ENCODE results near the gene WFS1. TPM values are rescaled to one million over a fixed set of nuclear protein-coding genes. Genes with fewer than 3 reads are reported as not detected.

The WFS1 gene
- total and polyA plus RNA-seq, 2 of the 13 experiments (the other 11 are each of a cell fraction or from before 2014, with no cell fraction given) = 39.1 to 42.2 TPM

DNA sequence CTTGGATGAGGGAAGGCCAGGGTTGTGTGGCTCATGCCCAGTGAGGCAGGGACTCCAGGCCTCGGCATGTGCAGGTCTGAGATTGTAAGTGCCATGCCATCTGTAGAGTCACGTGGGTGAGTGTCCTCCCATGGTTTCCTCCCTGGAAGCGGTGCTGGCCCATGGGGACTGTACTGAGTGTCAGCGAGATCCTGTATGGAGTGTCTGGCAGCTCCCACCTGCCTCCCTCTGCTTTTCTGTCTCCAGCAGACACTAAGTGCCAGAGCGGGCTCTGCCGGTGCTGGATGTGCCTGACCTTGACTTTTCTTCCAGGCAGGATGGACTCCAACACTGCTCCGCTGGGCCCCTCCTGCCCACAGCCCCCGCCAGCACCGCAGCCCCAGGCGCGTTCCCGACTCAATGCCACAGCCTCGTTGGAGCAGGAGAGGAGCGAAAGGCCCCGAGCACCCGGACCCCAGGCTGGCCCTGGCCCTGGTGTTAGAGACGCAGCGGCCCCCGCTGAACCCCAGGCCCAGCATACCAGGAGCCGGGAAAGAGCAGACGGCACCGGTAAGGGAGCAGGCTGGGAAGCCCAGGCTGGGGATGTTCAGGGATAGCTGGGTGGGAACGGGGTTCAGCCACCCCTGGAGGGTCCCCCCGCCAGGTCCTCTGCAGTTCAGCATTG is 7.6 kb downstream of the WFS1 start (continued):
- TF ChIP-seq, protein P1, sequence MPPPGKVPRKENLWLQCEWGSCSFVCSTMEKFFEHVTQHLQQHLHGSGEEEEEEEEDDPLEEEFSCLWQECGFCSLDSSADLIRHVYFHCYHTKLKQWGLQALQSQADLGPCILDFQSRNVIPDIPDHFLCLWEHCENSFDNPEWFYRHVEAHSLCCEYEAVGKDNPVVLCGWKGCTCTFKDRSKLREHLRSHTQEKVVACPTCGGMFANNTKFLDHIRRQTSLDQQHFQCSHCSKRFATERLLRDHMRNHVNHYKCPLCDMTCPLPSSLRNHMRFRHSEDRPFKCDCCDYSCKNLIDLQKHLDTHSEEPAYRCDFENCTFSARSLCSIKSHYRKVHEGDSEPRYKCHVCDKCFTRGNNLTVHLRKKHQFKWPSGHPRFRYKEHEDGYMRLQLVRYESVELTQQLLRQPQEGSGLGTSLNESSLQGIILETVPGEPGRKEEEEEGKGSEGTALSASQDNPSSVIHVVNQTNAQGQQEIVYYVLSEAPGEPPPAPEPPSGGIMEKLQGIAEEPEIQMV (CRISPR knock-in tag; IDR thresholded peaks at IDR 0.05; ENCODE audit: low read depth) = no peak
- TF ChIP-seq HOXA3 (CRISPR knock-in tag; IDR thresholded peaks at IDR 0.05) (peak; percentile 65), ZNF180 (CRISPR knock-in tag; IDR thresholded peaks at IDR 0.05; ENCODE audit: borderline replicate concordance, low read depth) (no peak), STAG1 (CRISPR knock-in tag; IDR thresholded peaks at IDR 0.05) (0 out of 2 replicates have a peak, but pooled peaks have one; percentile 21), ZNF792 (CRISPR knock-in tag; IDR thresholded peaks at IDR 0.05) (no peak), TOE1 (CRISPR knock-in tag; IDR thresholded peaks at IDR 0.05) (no peak), ARNT (IDR thresholded peaks at IDR 0.05) (no peak), TAF15 (IDR thresholded peaks at IDR 0.05; ENCODE audit: low read depth, low read length, poor library complexity, severe bottlenecking) (no peak), ZNF230 (CRISPR knock-in tag; IDR thresholded peaks at IDR 0.05) (no peak), HHEX (CRISPR knock-in tag; IDR thresholded peaks at IDR 0.05) (no peak)
- TF ChIP-seq, protein P2, sequence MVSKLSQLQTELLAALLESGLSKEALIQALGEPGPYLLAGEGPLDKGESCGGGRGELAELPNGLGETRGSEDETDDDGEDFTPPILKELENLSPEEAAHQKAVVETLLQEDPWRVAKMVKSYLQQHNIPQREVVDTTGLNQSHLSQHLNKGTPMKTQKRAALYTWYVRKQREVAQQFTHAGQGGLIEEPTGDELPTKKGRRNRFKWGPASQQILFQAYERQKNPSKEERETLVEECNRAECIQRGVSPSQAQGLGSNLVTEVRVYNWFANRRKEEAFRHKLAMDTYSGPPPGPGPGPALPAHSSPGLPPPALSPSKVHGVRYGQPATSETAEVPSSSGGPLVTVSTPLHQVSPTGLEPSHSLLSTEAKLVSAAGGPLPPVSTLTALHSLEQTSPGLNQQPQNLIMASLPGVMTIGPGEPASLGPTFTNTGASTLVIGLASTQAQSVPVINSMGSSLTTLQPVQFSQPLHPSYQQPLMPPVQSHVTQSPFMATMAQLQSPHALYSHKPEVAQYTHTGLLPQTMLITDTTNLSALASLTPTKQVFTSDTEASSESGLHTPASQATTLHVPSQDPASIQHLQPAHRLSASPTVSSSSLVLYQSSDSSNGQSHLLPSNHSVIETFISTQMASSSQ (IDR thresholded peaks at IDR 0.05; ENCODE audit: low read depth) = no peak
- TF ChIP-seq, protein P2 (CRISPR knock-in tag; IDR thresholded peaks at IDR 0.05; ENCODE audit: borderline replicate concordance) = no peak
- TF ChIP-seq, protein P3, sequence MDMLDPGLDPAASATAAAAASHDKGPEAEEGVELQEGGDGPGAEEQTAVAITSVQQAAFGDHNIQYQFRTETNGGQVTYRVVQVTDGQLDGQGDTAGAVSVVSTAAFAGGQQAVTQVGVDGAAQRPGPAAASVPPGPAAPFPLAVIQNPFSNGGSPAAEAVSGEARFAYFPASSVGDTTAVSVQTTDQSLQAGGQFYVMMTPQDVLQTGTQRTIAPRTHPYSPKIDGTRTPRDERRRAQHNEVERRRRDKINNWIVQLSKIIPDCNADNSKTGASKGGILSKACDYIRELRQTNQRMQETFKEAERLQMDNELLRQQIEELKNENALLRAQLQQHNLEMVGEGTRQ (IDR thresholded peaks at IDR 0.05; ENCODE audit: low read depth, low read length) = 0 out of 2 replicates have a peak, but pooled peaks have one; percentile 38
- TF ChIP-seq, protein P3 (CRISPR knock-in tag; IDR thresholded peaks at IDR 0.05; ENCODE audit: borderline replicate concordance) = no peak; the same call in 1 of the 2 replicates
- TF ChIP-seq, protein P4, sequence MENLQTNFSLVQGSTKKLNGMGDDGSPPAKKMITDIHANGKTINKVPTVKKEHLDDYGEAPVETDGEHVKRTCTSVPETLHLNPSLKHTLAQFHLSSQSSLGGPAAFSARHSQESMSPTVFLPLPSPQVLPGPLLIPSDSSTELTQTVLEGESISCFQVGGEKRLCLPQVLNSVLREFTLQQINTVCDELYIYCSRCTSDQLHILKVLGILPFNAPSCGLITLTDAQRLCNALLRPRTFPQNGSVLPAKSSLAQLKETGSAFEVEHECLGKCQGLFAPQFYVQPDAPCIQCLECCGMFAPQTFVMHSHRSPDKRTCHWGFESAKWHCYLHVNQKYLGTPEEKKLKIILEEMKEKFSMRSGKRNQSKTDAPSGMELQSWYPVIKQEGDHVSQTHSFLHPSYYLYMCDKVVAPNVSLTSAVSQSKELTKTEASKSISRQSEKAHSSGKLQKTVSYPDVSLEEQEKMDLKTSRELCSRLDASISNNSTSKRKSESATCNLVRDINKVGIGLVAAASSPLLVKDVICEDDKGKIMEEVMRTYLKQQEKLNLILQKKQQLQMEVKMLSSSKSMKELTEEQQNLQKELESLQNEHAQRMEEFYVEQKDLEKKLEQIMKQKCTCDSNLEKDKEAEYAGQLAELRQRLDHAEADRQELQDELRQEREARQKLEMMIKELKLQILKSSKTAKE (CRISPR knock-in tag; IDR thresholded peaks at IDR 0.05; ENCODE audit: borderline replicate concordance) = no peak
- TF ChIP-seq, protein P5, sequence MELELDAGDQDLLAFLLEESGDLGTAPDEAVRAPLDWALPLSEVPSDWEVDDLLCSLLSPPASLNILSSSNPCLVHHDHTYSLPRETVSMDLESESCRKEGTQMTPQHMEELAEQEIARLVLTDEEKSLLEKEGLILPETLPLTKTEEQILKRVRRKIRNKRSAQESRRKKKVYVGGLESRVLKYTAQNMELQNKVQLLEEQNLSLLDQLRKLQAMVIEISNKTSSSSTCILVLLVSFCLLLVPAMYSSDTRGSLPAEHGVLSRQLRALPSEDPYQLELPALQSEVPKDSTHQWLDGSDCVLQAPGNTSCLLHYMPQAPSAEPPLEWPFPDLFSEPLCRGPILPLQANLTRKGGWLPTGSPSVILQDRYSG (CRISPR knock-in tag; IDR thresholded peaks at IDR 0.05) = no peak
